CD14-positive monocyte (primary cell): ENCODE measurements around the gene BAIAP2L2. TPM values are rescaled to one million over a fixed set of nuclear protein-coding genes. Genes with fewer than 3 reads are reported as not detected.

Experiments used
- DNase-seq, 3 donors: peaks; one replicate each; pipeline ENCODE4 v3.0.0-alpha.2; 2011 to 2022
- H2AFZ ChIP-seq: 2 replicates; pipeline ENCODE4 v1.6.0; 2012; ENCODE audit warnings: mild to moderate bottlenecking, low read depth, low read length, inconsistent platforms; ENCODE audit not compliant: insufficient read depth, poor library complexity, severe bottlenecking
- H3K27ac ChIP-seq, 2 donors: 1 replicate in 1 of 2; 2 replicates in 1 of 2; pipeline ENCODE4 v1.5.1; 2012 to 2013; ENCODE audit warnings: low read length in 2 of 2, control low read depth in 1 of 2, inconsistent platforms in 1 of 2, low read depth in 1 of 2, mild to moderate bottlenecking in 1 of 2
- H3K27me3 ChIP-seq, 2 donors: one replicate each; pipeline versions ENCODE4 v1.6.0 to v1.6.1; 2011 to 2013; ENCODE audit warnings: low read length in 2 of 2; ENCODE audit not compliant: control insufficient read depth in 2 of 2, insufficient read depth in 2 of 2
- H3K36me3 ChIP-seq, 2 donors: replicated peaks in 1 of 2; 1 replicate in 1 of 2; 2 replicates in 1 of 2; pipeline versions ENCODE4 v1.5.1 to v1.6.1; 2012 to 2013; ENCODE audit warnings: low read length in 2 of 2, control low read depth in 1 of 2, inconsistent platforms in 1 of 2, mild to moderate bottlenecking in 1 of 2; ENCODE audit not compliant: insufficient read depth in 2 of 2, control insufficient read depth in 1 of 2
- H3K4me1 ChIP-seq, 2 donors: 1 replicate in 1 of 2; 2 replicates in 1 of 2; pipeline versions ENCODE4 v1.5.1 to v1.6.1; 2012 to 2013; ENCODE audit warnings: low read length in 2 of 2, control low read depth in 1 of 2, inconsistent platforms in 1 of 2, mild to moderate bottlenecking in 1 of 2, moderate library complexity in 1 of 2; ENCODE audit not compliant: insufficient read depth in 2 of 2, control insufficient read depth in 1 of 2
- H3K4me2 ChIP-seq: replicated peaks from 2 replicates; pipeline ENCODE3; 2012; ENCODE audit warnings: low read length, moderate library complexity, mild to moderate bottlenecking; ENCODE audit not compliant: poor library complexity, severe bottlenecking; ENCODE audit errors: extremely low read depth
- H3K4me3 ChIP-seq, 3 experiments: fragments of 200-600 bp in 1 of 3; sonication (generic) in 1 of 3; replicated peaks in 1 of 3; 1 replicate in 2 of 3; 2 replicates in 1 of 3; pipeline ENCODE4 v1.5.1; 2011 to 2013; ENCODE audit warnings: low read length in 3 of 3, mild to moderate bottlenecking in 3 of 3, control low read depth in 2 of 3, low read depth in 2 of 3, inconsistent platforms in 1 of 3, moderate library complexity in 1 of 3
- H3K79me2 ChIP-seq: 2 replicates; pipeline ENCODE4 v1.6.0; 2012; ENCODE audit warnings: mild to moderate bottlenecking, control low read depth, inconsistent platforms, low read length, moderate library complexity; ENCODE audit not compliant: insufficient read depth
- H3K9ac ChIP-seq: 2 replicates; pipeline ENCODE4 v1.6.0; 2017; ENCODE audit warnings: low read length, mild to moderate bottlenecking; ENCODE audit not compliant: insufficient read depth, poor library complexity, severe bottlenecking
- H3K9me3 ChIP-seq, 2 donors: replicated peaks in 1 of 2; 1 replicate in 1 of 2; 2 replicates in 1 of 2; pipeline versions ENCODE4 v1.5.1 to v1.6.1; 2012 to 2013; ENCODE audit warnings: low read length in 2 of 2, control low read depth in 1 of 2; ENCODE audit not compliant: control insufficient read depth in 1 of 2, insufficient read depth in 1 of 2
- H4K20me1 ChIP-seq: 2 replicates; pipeline ENCODE4 v1.6.0; 2012; ENCODE audit warnings: mild to moderate bottlenecking, low read length, control low read depth, moderate library complexity; ENCODE audit not compliant: insufficient read depth
- H3K27ac Mint-ChIP-seq, 7 donors: one replicate each; pipeline ENCODE4 v1.8.0; 2020; ENCODE audit warnings: mild to moderate bottlenecking in 7 of 7, mixed read lengths in 7 of 7, moderate library complexity in 6 of 7, inconsistent platforms in 2 of 7
- H3K27me3 Mint-ChIP-seq, 3 donors: one replicate each; pipeline ENCODE4 v1.8.0; 2021 to 2022; ENCODE audit warnings: low read depth in 3 of 3, mild to moderate bottlenecking in 3 of 3, mixed read lengths in 3 of 3, moderate library complexity in 3 of 3, inconsistent platforms in 1 of 3
- H3K36me3 Mint-ChIP-seq, 2 donors: one replicate each; pipeline ENCODE4 v1.8.0; 2020; ENCODE audit warnings: mixed read lengths in 2 of 2, inconsistent platforms in 1 of 2, mild to moderate bottlenecking in 1 of 2
- H3K4me1 Mint-ChIP-seq: one replicate; pipeline ENCODE4 v1.8.0; 2020; ENCODE audit warnings: mild to moderate bottlenecking, mixed read lengths
- H3K4me3 Mint-ChIP-seq, 2 donors: one replicate each; pipeline ENCODE4 v1.8.0; 2020; ENCODE audit warnings: mild to moderate bottlenecking in 2 of 2, mixed read lengths in 2 of 2, moderate library complexity in 1 of 2
- H3K9me3 Mint-ChIP-seq, 7 donors: one replicate each; pipeline ENCODE4 v1.8.0; 2020 to 2022; ENCODE audit warnings: mixed read lengths in 7 of 7, mild to moderate bottlenecking in 6 of 7, moderate library complexity in 6 of 7, inconsistent platforms in 2 of 7
- CTCF ChIP-seq: fragments of 200-600 bp; IDR thresholded peaks from one replicate; pipeline ENCODE4 v1.8.0; 2022; ENCODE audit warnings: antibody characterized with exemption, mild to moderate bottlenecking
- WGBS: methylation state at CpG from one replicate; pipeline ENCODE4 v1.1.5; 2013; ENCODE audit warnings: missing lambda C conversion rate; ENCODE audit not compliant: insufficient coverage; 5-methylcytosine and 5-hydroxymethylcytosine counted together
- intact Hi-C, 2 donors: fragments of 100-400 bp; cut with micrococcal nuclease; formaldehyde crosslinking; loops; one replicate each; pipeline versions ENCODE4 v1.15.0 to v1.15.1; 2023
- polyA plus RNA-seq, 3 donors: library from polyadenylated mRNA; depleted of rRNA in 1 of 3; unstranded in 2 of 3; stranded (reverse) in 1 of 3; fragments of 300-500 nt in 2 of 3; fragments of >200 nt in 1 of 3; fragmentation: Illumina TruSeq in 2 of 3; gene quantifications; 1 replicate in 2 of 3; 2 replicates in 1 of 3; pipeline ENCODE4 v1.2.3, GENCODE V29; 2012 to 2021

The BAIAP2L2 gene
- polyA plus RNA-seq, 3 donors: 0.11 TPM; not detected in 2

- H3K4me1 ChIP-seq: peaks cover 0 to 4% of the 10 kb centered on the region in 2 donors
- Mint-ChIP-seq H3K4me3 (no peak overlapping the region), H3K4me1 (peaks cover 4% of the 10 kb centered on the region), H3K27me3 (peaks cover 11 to 26% (median 16%) of the 10 kb centered on the region in 3 donors), H3K27ac (peak overlapping the region in 1 of 7 donors; percentile 38), H3K9me3 (peaks cover 0 to 2% (median 0%) of the 10 kb centered on the region in 7 donors), H3K36me3 (no peaks in the 10 kb centered on the region)
- no peak overlapping the region for H3K9ac ChIP-seq
- no peaks in the 10 kb centered on the region for H3K79me2 ChIP-seq
- TF ChIP-seq CTCF: no peak
- H3K27me3 ChIP-seq: peaks cover 0 to 3% of the 10 kb centered on the region in 2 donors
- H4K20me1 ChIP-seq: no peaks in the 10 kb centered on the region
- no peak overlapping the region for H3K4me3 ChIP-seq
- H3K9me3 ChIP-seq: no peaks in the 10 kb centered on the region
- H3K4me2 ChIP-seq: no peak overlapping the region
- H3K27ac ChIP-seq: no peak overlapping the region
- intact Hi-C loops: loop anchor here in 1 of 2 donors (5.0 kb wide), 2 partner anchors 302 to 522 kb away; partner anchors contain the start of gene DMC1
- H3K36me3 ChIP-seq: no peaks in the 10 kb centered on the region
- 95% methylated on average over 7 of the region's 7 CpGs for WGBS
- DNase-seq: no peak
- H2AFZ ChIP-seq: no peak overlapping the region
Measured at GRCh38 chr22:38050720-38051119, 59.8 kb downstream of the BAIAP2L2 start.

GRCh38 chr22:38049812-38050619 is 60.5 kb downstream of the BAIAP2L2 start:
- Histone ChIP-seq H3K27me3 (peaks cover 0 to 3% of the 10 kb centered on the region in 2 donors), H3K27ac (no peak overlapping the region), H2AFZ (no peak overlapping the region), H3K9ac (no peak overlapping the region), H3K36me3 (no peaks in the 10 kb centered on the region), H3K9me3 (no peaks in the 10 kb centered on the region), H3K79me2 (no peaks in the 10 kb centered on the region), H3K4me1 (peaks cover 0 to 4% of the 10 kb centered on the region in 2 donors), H4K20me1 (no peaks in the 10 kb centered on the region), H3K4me3 (no peak overlapping the region), H3K4me2 (no peak overlapping the region)
- DNase-seq: no peak
- Mint-ChIP-seq H3K4me3 (no peak overlapping the region), H3K4me1 (peaks cover 4% of the 10 kb centered on the region), H3K27me3 (peaks cover 11 to 22% (median 14%) of the 10 kb centered on the region in 3 donors), H3K36me3 (no peaks in the 10 kb centered on the region), H3K9me3 (peaks cover 0 to 2% (median 0%) of the 10 kb centered on the region in 7 donors), H3K27ac (no peak overlapping the region)
- no peak for TF ChIP-seq CTCF
- intact Hi-C loops: loop anchor here (5.0 kb wide), 3 partner anchors 57 to 522 kb away; partner anchors contain the start of gene DMC1 (in 1 of the 2)
- WGBS: 90% methylated on average over 13 of the region's 20 CpGs
